Measurements from ENCODE around the gene DDX47.

DNA sequence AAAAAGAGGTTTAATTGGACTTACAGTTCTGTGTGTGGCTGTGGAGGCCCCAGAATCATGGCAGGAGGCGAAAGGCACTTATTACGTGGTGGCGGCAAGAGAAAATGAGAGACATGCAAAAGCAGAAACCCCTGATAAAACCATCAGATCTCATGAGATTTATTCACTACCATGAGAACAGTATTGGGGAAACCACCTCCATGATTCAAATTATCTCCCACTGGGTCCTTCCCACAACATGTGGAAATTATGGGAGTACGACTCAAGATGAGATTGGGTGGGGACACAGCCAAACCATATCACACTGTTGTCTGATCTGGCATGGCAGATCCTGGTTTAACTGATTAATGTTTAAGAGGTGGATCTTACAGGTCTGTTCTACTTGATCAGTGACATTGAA lies 5.6 kb downstream of the DDX47 start:
- TF ChIP-seq, protein P1, sequence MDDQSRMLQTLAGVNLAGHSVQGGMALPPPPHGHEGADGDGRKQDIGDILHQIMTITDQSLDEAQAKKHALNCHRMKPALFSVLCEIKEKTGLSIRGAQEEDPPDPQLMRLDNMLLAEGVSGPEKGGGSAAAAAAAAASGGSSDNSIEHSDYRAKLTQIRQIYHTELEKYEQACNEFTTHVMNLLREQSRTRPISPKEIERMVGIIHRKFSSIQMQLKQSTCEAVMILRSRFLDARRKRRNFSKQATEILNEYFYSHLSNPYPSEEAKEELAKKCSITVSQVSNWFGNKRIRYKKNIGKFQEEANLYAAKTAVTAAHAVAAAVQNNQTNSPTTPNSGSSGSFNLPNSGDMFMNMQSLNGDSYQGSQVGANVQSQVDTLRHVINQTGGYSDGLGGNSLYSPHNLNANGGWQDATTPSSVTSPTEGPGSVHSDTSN (IDR thresholded peaks at IDR 0.05) = no peak
- no peak for TF ChIP-seq GABPA (IDR thresholded peaks at IDR 0.05; ENCODE audit: low read depth)
- TF ChIP-seq, protein P2, sequence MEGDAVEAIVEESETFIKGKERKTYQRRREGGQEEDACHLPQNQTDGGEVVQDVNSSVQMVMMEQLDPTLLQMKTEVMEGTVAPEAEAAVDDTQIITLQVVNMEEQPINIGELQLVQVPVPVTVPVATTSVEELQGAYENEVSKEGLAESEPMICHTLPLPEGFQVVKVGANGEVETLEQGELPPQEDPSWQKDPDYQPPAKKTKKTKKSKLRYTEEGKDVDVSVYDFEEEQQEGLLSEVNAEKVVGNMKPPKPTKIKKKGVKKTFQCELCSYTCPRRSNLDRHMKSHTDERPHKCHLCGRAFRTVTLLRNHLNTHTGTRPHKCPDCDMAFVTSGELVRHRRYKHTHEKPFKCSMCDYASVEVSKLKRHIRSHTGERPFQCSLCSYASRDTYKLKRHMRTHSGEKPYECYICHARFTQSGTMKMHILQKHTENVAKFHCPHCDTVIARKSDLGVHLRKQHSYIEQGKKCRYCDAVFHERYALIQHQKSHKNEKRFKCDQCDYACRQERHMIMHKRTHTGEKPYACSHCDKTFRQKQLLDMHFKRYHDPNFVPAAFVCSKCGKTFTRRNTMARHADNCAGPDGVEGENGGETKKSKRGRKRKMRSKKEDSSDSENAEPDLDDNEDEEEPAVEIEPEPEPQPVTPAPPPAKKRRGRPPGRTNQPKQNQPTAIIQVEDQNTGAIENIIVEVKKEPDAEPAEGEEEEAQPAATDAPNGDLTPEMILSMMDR (IDR thresholded peaks at IDR 0.05) = no peak
- TF ChIP-seq, protein P3, sequence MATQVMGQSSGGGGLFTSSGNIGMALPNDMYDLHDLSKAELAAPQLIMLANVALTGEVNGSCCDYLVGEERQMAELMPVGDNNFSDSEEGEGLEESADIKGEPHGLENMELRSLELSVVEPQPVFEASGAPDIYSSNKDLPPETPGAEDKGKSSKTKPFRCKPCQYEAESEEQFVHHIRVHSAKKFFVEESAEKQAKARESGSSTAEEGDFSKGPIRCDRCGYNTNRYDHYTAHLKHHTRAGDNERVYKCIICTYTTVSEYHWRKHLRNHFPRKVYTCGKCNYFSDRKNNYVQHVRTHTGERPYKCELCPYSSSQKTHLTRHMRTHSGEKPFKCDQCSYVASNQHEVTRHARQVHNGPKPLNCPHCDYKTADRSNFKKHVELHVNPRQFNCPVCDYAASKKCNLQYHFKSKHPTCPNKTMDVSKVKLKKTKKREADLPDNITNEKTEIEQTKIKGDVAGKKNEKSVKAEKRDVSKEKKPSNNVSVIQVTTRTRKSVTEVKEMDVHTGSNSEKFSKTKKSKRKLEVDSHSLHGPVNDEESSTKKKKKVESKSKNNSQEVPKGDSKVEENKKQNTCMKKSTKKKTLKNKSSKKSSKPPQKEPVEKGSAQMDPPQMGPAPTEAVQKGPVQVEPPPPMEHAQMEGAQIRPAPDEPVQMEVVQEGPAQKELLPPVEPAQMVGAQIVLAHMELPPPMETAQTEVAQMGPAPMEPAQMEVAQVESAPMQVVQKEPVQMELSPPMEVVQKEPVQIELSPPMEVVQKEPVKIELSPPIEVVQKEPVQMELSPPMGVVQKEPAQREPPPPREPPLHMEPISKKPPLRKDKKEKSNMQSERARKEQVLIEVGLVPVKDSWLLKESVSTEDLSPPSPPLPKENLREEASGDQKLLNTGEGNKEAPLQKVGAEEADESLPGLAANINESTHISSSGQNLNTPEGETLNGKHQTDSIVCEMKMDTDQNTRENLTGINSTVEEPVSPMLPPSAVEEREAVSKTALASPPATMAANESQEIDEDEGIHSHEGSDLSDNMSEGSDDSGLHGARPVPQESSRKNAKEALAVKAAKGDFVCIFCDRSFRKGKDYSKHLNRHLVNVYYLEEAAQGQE (IDR thresholded peaks at IDR 0.05; ENCODE audit: low read depth, low read length) = no peak
- TF ChIP-seq TAF1 (IDR thresholded peaks at IDR 0.05; ENCODE audit: borderline replicate concordance, low read depth, low read length) = no peak
- TF ChIP-seq EZH2phosphoT487 (IDR thresholded peaks at IDR 0.05; ENCODE audit: borderline replicate concordance, low read depth) = no peak
- no peak for TF ChIP-seq POLR2AphosphoS5 (IDR thresholded peaks at IDR 0.05; ENCODE audit: low read depth, low read length)
- TF ChIP-seq JUND (IDR thresholded peaks at IDR 0.05) = no peak
- TF ChIP-seq RAD21 (IDR thresholded peaks at IDR 0.05; ENCODE audit: low read length) = no peak
- TF ChIP-seq SIN3A (IDR thresholded peaks at IDR 0.05; ENCODE audit: borderline replicate concordance, low read depth, low read length) = no peak
